NCI-H1417 (cell line): ENCODE measurements around the gene TWF2.

ENCODE experiments used
- DNase-seq, 3 experiments: peaks; one replicate each; lab custom pipeline; 2025; lab: John Stamatoyannopoulos, UW

Gene TWF2

DNA sequence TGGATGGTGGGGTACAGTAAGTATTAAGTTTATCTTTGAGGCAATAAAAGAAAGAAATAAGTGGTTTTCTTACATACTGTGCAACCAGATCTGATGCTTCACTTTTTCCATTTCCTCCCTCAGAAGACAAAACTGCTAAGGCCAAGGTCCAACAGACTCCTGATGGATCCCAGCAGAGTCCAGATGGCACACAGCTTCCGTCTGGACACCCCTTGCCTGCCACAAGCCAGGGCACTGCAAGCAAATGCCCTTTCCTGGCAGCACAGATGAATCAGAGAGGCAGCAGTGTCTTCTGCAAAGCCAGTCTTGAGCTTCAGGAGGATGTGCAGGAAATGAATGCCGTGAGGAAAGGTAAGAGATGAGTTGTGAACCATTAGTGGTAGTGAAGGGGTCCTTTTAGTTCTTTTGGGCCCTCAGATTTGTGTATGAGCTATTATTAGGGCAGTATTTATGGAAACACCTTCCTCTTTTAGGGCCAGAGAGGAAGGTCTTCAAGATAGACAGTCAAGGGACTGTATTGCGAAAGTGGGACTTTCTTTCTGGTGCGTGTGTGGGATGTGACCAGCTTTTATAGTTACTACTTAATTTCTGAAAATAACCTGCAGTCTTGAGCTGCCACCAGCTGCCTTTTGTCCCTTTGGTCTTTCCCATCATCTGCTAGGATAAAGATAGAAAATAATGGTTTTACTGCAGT lies 36.4 kb downstream of the TWF2 start:
- DNase-seq: no peak

- DNase-seq: no peak
Observed at GRCh38 chr3:52200981-52201679, 37.8 kb downstream of the TWF2 start.

- DNase-seq: no peak
Observed at GRCh38 chr3:52198643-52199608, 40.0 kb downstream of the TWF2 start.

GRCh38 chr3:52197842-52198625 lies 40.9 kb downstream of the TWF2 start, which contains the start of gene ALAS1:
ALAS1 (plus strand) TSS chr3:52198160; CDS start chr3:52199242, 1,082 bp downstream.
- DNase-seq: peak; percentile 85 to 89 (median 88)

DNA sequence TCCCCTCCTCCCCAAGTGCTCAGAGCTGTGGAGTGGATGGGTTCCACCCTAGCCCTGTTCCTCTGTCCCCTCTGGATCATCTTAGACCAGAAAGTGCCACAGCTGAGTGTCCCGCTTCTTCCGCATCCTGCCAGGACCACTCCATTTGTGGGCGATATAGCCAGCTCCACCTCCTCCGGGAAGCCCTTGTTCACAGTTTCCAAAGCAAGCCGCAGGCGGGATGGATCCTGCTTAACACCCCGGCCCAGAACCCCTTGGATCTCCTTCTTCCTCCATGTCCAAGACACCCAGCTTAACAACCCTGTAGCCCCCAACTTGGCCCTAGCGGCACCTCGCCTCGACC lies 41.5 kb downstream of the TWF2 start:
- DNase-seq: no peak

DNA sequence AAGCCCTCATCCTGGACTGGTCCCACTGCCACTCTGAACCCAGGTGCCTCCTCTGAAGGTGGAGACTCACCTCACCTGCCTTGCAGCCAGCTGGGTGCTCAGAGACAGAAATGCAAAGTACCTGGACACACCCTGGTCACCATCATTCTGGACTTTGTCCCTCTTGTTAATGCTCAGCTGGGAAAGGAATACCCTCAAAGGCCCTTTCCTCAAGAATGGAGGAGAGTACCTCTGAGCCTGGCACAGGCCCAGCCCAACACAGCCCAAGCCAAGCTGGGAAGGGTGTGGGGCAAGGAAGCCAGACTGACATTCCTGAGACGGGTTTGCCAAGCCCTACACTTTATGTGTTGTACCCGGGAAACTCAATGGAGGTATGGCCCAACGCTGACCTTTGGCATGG lies 42.0 kb downstream of the TWF2 start:
- no peak for DNase-seq

GRCh38 chr3:52195823-52196331 lies 43.1 kb downstream of the TWF2 start:
- no peak for DNase-seq

GRCh38 chr3:52195291-52195597 lies 43.7 kb downstream of the TWF2 start:
- DNase-seq: no peak

DNA sequence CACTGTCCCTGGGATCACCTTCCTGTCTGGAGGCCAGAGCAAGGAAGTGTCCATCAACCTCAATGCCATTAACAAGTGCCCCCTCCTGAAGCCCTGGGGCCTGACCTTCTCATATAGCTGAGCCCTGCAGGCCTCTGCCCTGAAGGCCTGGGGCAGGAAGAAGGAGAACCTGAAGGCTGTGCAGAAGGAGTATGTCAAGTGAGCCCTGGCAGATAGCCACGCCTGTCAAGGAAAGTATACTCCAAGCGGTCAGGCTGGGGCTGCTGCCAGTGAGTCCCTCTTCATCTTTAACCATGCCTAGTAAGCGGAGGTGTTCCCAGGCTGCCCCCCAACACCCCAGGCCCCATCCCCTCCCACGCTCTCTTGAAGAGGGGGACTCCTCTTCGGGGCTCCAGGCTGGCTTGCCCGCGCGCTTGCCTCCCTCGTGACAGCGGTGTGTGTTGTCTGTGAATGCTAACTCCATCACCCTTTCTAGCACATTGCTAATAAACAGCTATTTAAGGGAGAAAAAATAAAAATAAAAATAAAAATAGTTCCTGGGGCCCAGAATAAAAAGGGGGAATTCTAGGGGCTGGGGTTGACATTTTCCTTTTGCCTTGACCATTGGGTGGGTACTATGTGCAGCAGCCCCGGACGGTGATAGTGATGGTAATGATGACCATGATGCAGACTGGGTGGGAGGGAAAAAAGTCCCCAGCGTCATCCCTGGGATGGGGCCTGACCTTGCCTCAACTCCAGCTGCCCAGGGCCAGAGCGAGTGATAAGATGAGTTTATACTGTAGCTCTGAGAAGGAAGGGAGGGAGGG lies 44.3 kb downstream of the TWF2 start:
- DNase-seq: no peak

DNA sequence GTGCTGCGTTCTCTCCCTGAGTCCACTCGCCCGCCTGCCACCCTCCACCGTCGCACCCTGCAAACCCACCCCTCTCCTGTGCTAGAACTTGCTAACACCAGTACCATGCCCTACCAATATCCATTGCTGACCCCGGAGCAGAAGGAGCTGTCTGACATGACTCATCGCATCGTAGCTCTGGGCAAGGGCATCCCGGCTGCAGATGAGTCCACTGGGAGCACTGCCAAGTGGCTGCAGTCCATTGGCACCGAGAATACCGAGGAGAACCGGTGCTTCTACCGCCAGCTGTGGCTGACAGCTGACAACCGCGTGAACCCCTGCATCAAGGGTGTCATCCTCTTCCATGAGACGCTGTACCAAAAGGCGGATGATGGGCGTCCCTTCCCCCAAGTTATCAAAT lies 45.9 kb downstream of the TWF2 start:
- no peak for DNase-seq

DNA sequence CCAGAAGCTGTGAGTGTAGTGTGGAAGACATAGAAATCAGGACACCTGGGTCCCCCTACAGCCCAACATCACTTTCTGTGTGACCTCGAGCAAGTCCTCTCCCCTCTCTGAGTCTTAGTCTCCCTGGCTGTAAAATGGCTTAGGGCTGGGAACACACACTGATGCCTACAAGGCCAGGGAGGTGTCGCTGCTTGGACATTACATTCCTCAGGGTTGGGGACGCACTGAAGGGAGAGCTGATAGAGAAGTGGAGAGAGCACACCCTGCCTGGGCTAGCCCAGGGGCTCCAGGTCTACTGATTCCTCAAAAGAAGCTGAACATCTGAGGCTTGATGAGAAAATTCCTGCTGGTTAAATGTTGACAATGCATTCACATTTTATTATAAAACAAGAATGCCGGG lies 47.3 kb downstream of the TWF2 start:
- no peak for DNase-seq

DNA sequence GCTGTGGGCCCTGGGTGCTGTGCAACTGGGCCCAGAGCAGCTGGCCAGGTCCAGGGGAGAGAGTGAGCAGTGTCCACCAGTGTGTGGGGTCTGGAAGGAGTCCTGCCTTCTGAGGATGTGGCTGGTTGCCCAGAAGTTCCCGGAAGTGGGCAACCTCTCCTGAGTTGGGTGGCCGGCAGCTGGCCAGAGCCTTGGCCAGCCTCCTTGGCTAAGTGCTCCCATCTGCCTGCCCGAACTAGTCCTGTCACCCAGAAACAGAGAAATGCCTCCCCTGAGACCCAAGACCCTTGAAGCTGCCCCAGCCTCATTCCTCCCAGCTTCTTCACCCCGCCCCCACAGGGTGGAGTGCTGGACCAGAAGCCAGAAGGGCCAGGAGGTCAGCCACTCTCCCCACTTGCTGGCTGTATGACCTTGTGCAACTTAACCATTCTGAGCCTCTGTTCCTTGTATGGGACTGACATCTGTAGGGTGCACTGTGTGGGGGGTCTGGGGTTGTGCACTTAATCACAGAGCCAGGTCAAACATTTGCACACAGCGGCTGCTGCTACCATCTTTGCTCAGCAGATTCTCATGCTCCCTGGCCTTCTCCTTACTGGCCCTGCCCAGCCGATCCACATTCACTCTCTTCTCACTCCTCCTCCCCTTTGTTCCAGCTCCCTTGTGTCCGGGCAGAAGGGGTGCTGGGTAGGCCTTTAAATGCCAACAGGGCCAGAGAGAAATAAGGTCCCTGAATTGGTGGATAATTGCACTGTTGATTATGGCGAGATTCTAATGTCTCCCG lies 48.5 kb downstream of the TWF2 start:
- no peak for DNase-seq

DNA sequence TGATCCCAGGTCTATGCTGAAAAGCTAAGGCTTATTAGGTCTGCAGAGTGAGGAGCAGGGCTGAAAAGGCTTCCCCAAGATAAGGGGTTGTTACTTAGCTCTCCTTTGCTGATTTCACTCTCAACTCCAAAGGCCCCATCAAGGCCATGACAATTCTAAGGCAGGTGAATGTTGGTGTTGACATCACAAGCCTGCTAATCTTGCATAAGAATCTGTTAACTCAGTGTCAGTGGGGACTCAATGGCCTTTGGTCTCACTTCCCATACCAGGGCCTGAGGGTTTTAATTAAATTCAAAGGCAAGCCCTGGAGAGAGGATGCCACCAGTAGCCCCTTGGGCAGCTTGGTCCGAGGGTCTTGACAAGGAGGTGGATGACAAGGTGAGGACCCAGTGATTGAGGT lies 50.4 kb downstream of the TWF2 start:
- no peak for DNase-seq

- DNase-seq: no peak
Observed at GRCh38 chr3:52186729-52187128, 52.2 kb downstream of the TWF2 start.

- no peak for DNase-seq
Observed at GRCh38 chr3:52185837-52186236, 53.1 kb downstream of the TWF2 start.

DNA sequence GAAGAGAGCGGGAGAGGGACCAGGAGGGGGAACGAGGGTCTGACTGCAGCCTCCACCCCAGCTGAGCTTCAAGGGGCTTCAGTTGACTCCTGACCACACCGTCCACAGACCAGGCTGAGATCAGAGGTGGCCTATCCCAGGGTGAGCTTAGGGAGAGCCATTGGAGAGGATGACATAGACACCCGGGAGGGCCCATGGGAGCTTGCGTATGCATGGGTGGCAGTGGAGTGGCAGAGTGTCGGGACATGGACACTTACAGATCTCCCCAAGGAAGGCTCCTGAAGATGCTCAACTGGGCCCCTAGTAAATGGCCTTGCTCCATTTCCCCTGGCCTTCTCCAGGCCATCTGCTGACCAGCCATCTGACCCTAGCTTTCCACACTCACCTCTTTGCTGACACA lies 53.6 kb downstream of the TWF2 start:
- DNase-seq: no peak

DNA sequence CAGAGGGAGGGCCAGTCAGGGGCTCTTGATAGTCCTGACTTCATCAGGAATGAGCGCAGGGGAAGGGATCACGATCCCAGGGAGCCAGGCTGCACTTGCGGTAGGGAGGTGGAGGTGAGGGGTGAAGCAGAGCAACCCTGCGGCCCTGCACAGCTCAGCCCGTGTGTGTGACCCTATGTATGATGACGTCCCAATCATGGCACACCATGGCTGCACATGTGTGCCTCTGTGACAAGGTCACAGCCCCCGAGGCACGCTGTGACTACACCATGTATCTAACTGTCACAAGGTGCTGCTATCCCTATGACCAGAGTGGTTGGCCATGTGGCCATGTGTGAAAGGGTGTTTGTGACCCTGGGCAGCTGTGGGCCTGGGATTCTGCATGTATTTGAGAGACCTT lies 54.3 kb downstream of the TWF2 start:
- no peak for DNase-seq

DNA sequence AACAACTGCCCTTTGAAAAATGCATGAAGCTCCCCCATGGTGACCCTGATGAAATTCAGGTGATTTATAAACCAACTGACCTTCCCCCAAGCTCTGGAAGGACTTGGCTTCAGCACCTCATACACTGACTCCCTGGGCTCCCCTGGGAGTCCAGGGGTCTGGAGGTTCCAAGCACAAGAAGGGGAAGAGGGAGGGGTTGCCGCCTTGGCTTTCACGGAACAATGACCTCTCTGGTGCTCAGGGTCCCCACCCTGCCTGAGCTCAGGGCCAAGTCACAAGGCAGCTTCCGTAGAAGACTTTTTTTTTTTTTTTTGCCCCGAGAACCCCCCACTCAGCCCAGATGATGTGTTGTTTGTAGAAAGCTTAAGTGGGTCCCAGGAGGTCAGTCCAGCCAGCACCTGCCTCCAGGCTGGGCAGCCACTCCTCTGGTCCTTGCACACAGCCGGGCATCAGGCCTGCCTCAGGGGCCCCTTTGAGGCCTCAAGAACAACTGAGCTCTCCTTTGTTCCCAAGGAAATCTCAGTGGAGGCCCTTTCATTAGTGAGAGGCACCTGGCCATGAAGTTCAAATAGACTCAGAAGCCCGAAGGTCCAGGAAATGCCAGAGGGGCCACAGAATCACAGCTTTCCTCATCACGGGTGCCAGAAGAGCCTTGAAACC lies 55.0 kb downstream of the TWF2 start:
- DNase-seq: peak in 1 of 3 experiments; percentile 40

DNA sequence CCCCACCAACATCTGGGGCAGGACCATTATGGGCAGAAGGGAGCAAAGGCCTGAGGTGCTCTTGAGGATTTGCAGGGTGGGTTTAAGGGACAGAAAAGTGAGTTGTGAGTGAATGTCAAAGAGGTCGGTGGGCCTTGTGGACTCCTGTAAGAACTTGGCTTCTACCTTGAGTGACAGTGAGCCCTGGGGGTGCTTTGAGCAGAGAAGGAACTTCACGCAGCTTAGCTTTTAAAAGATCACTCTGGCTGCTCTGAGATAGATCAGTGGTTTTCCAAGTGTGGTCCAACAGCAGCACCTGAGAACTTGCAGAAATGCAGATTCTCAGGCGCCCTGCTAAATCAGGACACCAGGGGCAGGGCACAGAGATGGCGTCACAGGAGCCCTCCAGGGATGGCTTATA lies 56.3 kb downstream of the TWF2 start:
- DNase-seq: no peak

- no peak for DNase-seq
Observed at GRCh38 chr3:52182196-52182595, 56.8 kb downstream of the TWF2 start.
